ENCODE data around the gene LRIT2. TPM values are rescaled to one million over a fixed set of nuclear protein-coding genes. Genes with fewer than 3 reads are reported as not detected.
A peak's percentile ranks its signal among the peaks of the same experiment; 100 is the strongest.

LRIT2 gene
- polyA plus RNA-seq, 3 donors = not detected

DNA sequence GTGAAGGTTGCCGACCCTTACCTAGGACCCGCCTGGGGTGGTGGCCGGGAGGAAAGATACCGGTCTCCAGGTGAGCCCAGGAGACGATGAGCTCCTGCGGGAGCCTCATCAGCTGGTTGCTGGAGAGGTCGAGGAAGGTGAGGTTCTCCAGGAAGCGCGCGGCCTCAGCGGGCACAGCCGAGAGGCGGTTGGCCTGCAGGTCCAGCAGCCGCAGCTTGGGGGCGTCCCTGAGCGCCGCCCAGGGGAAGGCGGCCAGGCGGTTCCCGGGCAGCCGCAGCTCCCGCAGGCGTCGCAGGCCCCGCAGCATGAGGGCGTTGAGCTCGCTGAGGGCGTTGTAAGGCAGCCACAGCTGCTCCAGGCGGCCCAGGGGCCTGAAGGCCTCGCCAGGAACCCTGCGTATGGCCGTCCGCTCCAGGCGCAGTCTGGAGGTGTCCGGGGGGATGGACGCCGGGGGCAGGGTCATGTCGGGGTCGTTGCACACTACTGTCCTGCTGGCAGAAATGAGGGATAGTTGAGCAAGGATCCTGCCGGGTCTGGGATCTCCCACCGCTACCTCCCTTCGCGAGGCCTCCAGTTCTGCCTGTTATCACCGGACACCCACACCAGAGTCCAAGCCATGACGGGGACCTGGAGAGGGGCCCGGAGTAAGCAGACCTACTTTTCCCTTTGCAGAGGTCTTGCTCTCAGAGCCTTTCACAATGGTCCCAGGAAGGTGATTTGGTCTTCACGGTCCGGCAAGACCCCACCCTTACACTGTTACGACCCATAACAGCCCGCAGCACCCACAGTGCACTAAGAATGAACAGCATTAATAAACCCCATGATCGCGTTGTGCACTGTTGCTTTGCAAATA lies 12.1 kb upstream of the LRIT2 start:
- Histone ChIP-seq H3K27ac (ENCODE audit: low read depth in 1 of 2, low read length in 2 of 2) (no peak overlapping the region), H4K20me1 (ENCODE audit: insufficient read depth, low read length) (no peaks in the 10 kb centered on the region), H3K9me3 (replicated peaks in 1 of 2; ENCODE audit: control insufficient read depth in 1 of 2, insufficient read depth in 1 of 2, low read length in 2 of 2) (no peaks in the 10 kb centered on the region), H3K27me3 (ENCODE audit: control insufficient read depth in 2 of 2, insufficient read depth in 2 of 2, low read length in 2 of 2) (no peaks in the 10 kb centered on the region), H3K4me1 (ENCODE audit: control insufficient read depth in 1 of 2, insufficient read depth in 2 of 2, low read length in 2 of 2) (no peaks in the 10 kb centered on the region), H3K9ac (ENCODE audit: insufficient read depth, low read length, poor library complexity, severe bottlenecking) (no peak overlapping the region), H2AFZ (ENCODE audit: insufficient read depth, low read depth, low read length, poor library complexity, severe bottlenecking) (no peak overlapping the region), H3K4me3 (replicated peaks in 1 of 3; ENCODE audit: low read depth in 2 of 3, low read length in 3 of 3) (no peak overlapping the region), H3K79me2 (ENCODE audit: insufficient read depth, low read length) (no peaks in the 10 kb centered on the region), H3K4me2 (replicated peaks; ENCODE audit: extremely low read depth, low read length, poor library complexity, severe bottlenecking) (no peak overlapping the region), H3K36me3 (replicated peaks in 1 of 2; ENCODE audit: control insufficient read depth in 1 of 2, insufficient read depth in 2 of 2, low read length in 2 of 2) (no peaks in the 10 kb centered on the region)
- intact Hi-C loops (cut with micrococcal nuclease) = no loop called here
- no peaks in the 10 kb centered on the region for H3K4me1 Mint-ChIP-seq
- H3K4me3 Mint-ChIP-seq = peak overlapping the region in 1 of 2 donors; percentile 26
- H3K36me3 Mint-ChIP-seq = no peaks in the 10 kb centered on the region
- no peak overlapping the region for H3K27ac Mint-ChIP-seq
- TF ChIP-seq, protein P1, sequence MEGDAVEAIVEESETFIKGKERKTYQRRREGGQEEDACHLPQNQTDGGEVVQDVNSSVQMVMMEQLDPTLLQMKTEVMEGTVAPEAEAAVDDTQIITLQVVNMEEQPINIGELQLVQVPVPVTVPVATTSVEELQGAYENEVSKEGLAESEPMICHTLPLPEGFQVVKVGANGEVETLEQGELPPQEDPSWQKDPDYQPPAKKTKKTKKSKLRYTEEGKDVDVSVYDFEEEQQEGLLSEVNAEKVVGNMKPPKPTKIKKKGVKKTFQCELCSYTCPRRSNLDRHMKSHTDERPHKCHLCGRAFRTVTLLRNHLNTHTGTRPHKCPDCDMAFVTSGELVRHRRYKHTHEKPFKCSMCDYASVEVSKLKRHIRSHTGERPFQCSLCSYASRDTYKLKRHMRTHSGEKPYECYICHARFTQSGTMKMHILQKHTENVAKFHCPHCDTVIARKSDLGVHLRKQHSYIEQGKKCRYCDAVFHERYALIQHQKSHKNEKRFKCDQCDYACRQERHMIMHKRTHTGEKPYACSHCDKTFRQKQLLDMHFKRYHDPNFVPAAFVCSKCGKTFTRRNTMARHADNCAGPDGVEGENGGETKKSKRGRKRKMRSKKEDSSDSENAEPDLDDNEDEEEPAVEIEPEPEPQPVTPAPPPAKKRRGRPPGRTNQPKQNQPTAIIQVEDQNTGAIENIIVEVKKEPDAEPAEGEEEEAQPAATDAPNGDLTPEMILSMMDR (IDR thresholded peaks at IDR 0.05) = peak; percentile 11
- peaks cover 0 to 8% (median 2%) of the 10 kb centered on the region in 7 donors for H3K9me3 Mint-ChIP-seq
- 53% methylated on average over 49 of the region's 52 CpGs for WGBS (ENCODE audit: insufficient coverage)
- no peak for DNase-seq
- H3K27me3 Mint-ChIP-seq (ENCODE audit: low read depth in 3 of 3) = peaks cover 4 to 16% (median 14%) of the 10 kb centered on the region in 3 donors

DNA sequence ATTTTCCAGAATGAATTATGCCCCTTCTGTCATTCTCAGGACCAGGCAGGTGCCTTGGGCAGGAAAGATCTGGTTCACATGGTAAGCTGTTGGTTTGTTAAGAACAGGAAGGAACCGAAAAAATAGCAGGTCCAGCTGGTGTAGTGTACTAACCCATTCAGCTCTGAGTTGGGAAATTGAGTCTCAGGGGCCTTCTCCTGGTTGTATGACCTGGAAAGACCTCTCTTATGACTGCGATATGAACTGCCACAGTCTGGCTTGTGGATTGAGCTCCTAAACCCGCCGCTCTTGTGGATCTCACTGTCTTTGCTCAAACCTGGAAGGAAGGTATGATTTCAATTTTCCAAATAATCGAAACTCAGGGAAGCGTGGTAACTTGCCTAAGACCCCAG lies 11.5 kb upstream of the LRIT2 start:
- Mint-ChIP-seq H3K27me3 (ENCODE audit: low read depth in 3 of 3) (peaks cover 4 to 16% (median 14%) of the 10 kb centered on the region in 3 donors), H3K4me1 (no peaks in the 10 kb centered on the region), H3K4me3 (no peak overlapping the region), H3K36me3 (no peaks in the 10 kb centered on the region), H3K9me3 (peaks cover 0 to 8% (median 2%) of the 10 kb centered on the region in 7 donors), H3K27ac (no peak overlapping the region)
- intact Hi-C loops (cut with micrococcal nuclease) = no loop called here
- Histone ChIP-seq H3K4me1 (ENCODE audit: control insufficient read depth in 1 of 2, insufficient read depth in 2 of 2, low read length in 2 of 2) (no peaks in the 10 kb centered on the region), H4K20me1 (ENCODE audit: insufficient read depth, low read length) (no peaks in the 10 kb centered on the region), H3K36me3 (replicated peaks in 1 of 2; ENCODE audit: control insufficient read depth in 1 of 2, insufficient read depth in 2 of 2, low read length in 2 of 2) (no peaks in the 10 kb centered on the region), H3K4me3 (replicated peaks in 1 of 3; ENCODE audit: low read depth in 2 of 3, low read length in 3 of 3) (no peak overlapping the region), H3K79me2 (ENCODE audit: insufficient read depth, low read length) (no peaks in the 10 kb centered on the region), H2AFZ (ENCODE audit: insufficient read depth, low read depth, low read length, poor library complexity, severe bottlenecking) (no peak overlapping the region), H3K9me3 (replicated peaks in 1 of 2; ENCODE audit: control insufficient read depth in 1 of 2, insufficient read depth in 1 of 2, low read length in 2 of 2) (no peaks in the 10 kb centered on the region), H3K27me3 (ENCODE audit: control insufficient read depth in 2 of 2, insufficient read depth in 2 of 2, low read length in 2 of 2) (no peaks in the 10 kb centered on the region), H3K27ac (ENCODE audit: low read depth in 1 of 2, low read length in 2 of 2) (no peak overlapping the region), H3K4me2 (replicated peaks; ENCODE audit: extremely low read depth, low read length, poor library complexity, severe bottlenecking) (no peak overlapping the region), H3K9ac (ENCODE audit: insufficient read depth, low read length, poor library complexity, severe bottlenecking) (no peak overlapping the region)
- TF ChIP-seq, protein P1 (IDR thresholded peaks at IDR 0.05) = no peak
- DNase-seq = no peak
- 44% methylated on average over 1 of the region's 6 CpGs for WGBS (ENCODE audit: insufficient coverage)

Data from CD14-positive monocyte (primary cell).